H1 (cell line): ENCODE results near the gene C19orf18. TPM values are rescaled to one million over a fixed set of nuclear protein-coding genes. Genes with fewer than 3 reads are reported as not detected.

Source experiments
- CBX8 ChIP-seq: fragments of 300-800, 300-1000 bp; sonication (generic); IDR thresholded peaks from 2 replicates; pipeline ENCODE4 v1.7.1; 2016; ENCODE audit warnings: low read depth, low read length, borderline replicate concordance
- MAFK ChIP-seq: IDR thresholded peaks from 2 replicates; pipeline ENCODE4 v1.6.1; 2012; ENCODE audit warnings: low read depth, mild to moderate bottlenecking, improper control_type of control experiment, low read length
- RAD21 ChIP-seq, 2 experiments: IDR thresholded peaks in 1 of 2; conservative IDR thresholded peaks in 1 of 2; 2 replicates each; pipeline ENCODE4 v1.6.1; 2011; ENCODE audit warnings: low read depth in 2 of 2, low read length in 2 of 2, improper control_type of control experiment in 1 of 2, inconsistent platforms in 1 of 2, mild to moderate bottlenecking in 1 of 2, moderate library complexity in 1 of 2
- SAP30 ChIP-seq: fragments of 300-600 bp; sonication (generic); IDR thresholded peaks from 2 replicates; pipeline ENCODE4 v1.7.1; 2012; ENCODE audit warnings: low read length, moderate library complexity, mild to moderate bottlenecking, inconsistent platforms; ENCODE audit not compliant: insufficient read depth, insufficient replicate concordance
- TBP ChIP-seq: IDR thresholded peaks from 2 replicates; pipeline ENCODE4 v1.6.1; 2011; ENCODE audit warnings: low read depth, low read length, improper control_type of control experiment
- polyA plus RNA-seq, 7 experiments: library from polyadenylated mRNA; depleted of rRNA in 3 of 7; stranded (reverse) in 5 of 7; unstranded in 2 of 7; fragments of >200 nt in 5 of 7; fragments of 200-250 nt in 2 of 7; gene quantifications; 1 replicate in 5 of 7; 2 replicates in 1 of 7; 4 replicates in 1 of 7; pipeline versions ENCODE4 v1.2.1 to v1.2.3, GENCODE V29; 2011 to 2013; ENCODE audit warnings: missing spikeins in 2 of 7, mixed read lengths in 2 of 7
- total RNA-seq: library from RNA; stranded (reverse); fragmentation: NEBNext Ultra II Directional; extraction: Animal tissue kit (Norgen Biotek cat#: 25700); gene quantifications from 2 replicates; pipeline ENCODE4 v1.2.1, GENCODE V29; 2021

C19orf18 gene
- total and polyA plus RNA-seq, 2 of the 8 experiments (the other 6 are each of a cell fraction or from before 2014, with no cell fraction given), result 0.12 to 0.99 TPM

GRCh38 chr19:58021541-58022282 is 47.4 kb upstream of the C19orf18 start (continued):
- no peak for TF ChIP-seq MAFK
- no peak for TF ChIP-seq TBP
- TF ChIP-seq SAP30, result no peak
- TF ChIP-seq RAD21 (IDR thresholded peaks at IDR 0.05 in 1 of 2, conservative IDR thresholded peaks at IDR 0.05 in 1 of 2; ENCODE audit: low read depth in 2 of 2, low read length in 2 of 2), result peak; percentile 88 to 91
- no peak for TF ChIP-seq CBX8
- TF ChIP-seq, all 59 proteins: peak for 8
